Measurements from ENCODE around the gene EZH1. TPM values are rescaled to one million over a fixed set of nuclear protein-coding genes. Genes with fewer than 3 reads are reported as not detected.

Gene EZH1
- total RNA-seq: 10 to 100 TPM; 56.2 to 66.4 TPM

DNA sequence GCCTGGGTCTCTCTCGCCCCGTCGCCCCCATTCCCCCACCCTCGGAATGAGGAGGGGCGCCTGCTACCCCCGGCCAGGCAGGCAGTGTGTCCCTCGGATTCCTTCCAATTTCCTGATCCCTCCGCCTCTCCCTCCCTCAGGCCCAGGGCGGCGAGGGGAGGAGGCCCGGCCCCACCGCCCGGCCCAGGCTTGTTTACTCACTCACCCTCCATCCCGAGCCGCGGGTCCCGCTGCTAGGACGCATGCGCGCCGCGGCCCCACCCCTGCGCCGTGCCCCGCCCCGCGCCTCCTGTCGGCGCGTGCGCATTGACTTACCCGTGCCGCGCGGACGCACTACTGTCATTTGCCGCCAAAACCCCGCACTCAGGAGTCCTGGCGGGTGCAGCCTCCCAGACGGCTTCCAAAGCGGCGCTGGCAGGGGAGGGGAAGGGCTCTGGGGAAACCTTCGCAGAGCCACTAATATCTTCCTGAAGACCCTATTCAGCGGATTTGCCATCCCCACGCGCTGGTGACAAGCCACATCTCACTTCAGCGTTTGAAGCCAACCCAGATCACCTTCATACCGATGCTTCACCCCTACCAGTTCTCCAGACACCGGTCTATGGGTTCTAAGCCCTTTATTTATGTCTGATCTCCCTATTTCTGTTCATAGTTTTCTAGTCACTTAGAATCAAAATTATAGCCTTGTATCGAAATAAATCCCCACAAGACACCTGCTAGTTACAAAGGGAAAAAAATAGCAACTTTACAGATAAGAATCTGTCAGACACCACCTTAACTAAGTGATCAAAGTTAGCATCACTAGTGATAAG is at the start of gene EZH1:
EZH1 (minus strand) TSS at position 235 of the 812 bp plus-strand sequence. CDS start 16,099 bp downstream, outside the sequence.

DNA sequence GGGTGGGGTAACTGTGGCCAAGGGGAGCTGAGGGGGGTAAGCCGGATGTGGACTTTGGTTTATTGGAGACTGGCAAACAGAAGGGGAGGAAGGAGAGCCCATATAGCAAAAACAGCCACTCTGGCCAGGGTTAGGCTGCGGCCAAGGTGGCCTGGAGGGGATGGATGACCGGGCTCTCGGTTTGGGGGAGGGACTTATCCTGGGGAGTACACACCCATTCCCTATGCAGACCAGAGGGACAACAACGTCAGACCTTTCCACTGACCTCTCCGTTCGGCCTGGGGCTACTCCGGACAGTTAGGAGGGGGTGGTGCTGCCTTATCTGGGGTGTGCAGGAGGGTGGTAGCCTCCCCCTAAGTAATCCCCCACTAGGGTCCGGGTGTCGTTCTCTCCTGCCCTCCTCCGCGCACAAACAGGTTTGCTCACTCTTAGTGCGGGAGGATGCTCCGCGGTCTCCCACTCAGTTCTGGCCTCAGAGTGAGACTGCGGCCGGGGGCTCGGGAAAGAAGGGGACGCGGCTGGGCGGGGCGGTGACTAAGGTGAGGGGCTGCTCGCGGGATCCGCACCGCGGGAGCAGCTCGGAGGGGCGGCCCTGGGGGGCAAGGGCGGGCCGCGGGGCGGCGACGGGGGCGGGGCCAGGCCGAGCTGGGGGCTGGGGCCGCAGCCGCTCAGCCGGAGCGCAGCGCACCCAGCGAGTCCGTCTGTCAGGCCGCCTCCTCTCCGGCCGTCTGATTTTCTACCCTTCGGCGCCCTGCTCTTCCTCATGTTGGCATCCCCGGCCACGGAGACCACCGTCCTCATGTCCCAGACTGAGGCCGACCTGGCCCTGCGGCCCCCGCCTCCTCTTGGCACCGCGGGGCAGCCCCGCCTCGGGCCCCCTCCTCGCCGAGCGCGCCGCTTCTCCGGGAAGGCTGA is 35.4 kb upstream of the EZH1 start, which contains the start of gene WNK4:
WNK4 (plus strand) TSS at position 675 of the 915 bp plus-strand sequence; CDS start at position 764, 89 bp downstream.

DNA sequence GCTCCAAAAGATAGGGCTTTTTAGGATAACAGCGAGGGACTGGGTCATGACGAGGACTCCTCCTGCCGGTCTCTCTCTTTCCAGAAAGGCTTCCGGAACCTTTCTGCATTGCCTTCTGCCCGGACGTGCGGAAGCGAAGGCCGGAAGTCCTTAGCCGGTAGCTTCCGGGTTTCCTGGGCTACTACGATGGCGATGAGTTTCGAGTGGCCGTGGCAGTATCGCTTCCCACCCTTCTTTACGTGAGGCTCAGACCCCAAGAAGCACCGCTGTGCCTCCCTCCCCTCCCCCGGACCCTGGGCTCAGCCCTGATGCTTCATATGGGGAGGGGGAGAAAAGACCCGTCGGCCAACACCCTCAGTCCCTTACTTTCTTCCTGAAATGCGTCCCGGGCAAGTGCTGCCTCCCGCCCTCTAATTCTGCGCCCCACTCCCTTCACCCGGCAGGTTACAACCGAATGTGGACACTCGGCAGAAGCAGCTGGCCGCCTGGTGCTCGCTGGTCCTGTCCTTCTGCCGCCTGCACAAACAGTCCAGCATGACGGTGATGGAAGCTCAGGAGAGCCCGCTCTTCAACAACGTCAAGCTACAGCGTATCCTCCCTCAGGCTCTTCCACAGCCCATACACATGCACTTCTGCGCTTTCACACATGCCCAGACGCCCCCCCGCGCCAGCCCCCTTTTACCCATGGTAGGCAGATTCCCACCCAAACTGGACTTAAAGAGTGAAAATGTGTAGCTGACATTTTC is 28.6 kb upstream of the EZH1 start, which contains the start of gene VPS25:
VPS25 (plus strand) TSS at position 160 of the 746 bp plus-strand sequence; CDS start at position 187, 27 bp downstream.

DNA sequence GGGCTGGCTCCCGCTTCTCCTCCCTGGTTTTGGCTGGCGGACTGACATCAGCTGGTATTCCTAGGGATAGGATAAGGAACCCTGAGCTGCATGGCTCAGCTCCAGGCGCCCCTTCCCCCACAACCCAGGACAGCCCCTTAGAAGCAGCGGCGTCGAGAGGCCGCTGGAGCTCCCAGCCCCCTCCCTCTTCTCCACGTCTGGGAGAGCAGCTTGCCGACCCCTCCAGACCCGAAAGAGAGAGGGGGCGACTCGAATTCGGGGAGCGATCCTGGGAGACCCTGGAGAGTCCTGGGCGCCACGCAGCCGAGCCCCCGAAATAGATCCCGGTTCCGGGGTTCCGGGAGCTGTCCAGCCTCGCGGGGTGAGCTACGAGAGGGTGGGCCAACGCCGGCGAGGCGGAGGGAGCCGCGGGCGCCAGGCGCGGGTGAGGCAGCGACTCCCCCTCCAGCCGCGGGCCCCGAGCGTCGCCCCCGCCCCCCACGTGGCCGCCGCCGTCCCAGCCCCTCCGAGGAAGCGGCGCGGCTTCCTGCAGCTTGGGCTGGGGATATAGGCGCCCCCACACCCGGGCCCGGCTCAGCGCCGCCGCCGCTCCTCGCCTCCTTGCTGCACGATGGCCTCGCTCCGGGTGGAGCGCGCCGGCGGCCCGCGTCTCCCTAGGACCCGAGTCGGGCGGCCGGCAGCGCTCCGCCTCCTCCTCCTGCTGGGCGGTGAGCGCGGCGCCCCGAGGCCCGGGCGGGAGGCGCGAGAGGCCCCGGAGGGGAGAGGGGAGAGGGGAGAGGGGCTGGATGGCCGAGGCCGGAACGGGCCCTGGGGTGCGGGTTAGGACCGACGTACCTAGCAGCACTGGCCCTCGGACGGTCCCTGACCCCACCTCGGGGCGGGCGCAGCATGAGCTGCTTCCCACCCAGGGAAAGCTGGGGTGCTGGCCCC is 16.1 kb upstream of the EZH1 start, which contains the start of gene RAMP2:
RAMP2 (plus strand) TSS at position 576 of the 930 bp plus-strand sequence; CDS start at position 611, 35 bp downstream.

GRCh38 chr17:42681976-42682721 is 62.7 kb downstream of the EZH1 start, which contains the start of gene CNTNAP1:
Gene CNTNAP1 (plus strand): TSS chr17:42682531. CDS start chr17:42682830, 299 bp downstream.

DNA sequence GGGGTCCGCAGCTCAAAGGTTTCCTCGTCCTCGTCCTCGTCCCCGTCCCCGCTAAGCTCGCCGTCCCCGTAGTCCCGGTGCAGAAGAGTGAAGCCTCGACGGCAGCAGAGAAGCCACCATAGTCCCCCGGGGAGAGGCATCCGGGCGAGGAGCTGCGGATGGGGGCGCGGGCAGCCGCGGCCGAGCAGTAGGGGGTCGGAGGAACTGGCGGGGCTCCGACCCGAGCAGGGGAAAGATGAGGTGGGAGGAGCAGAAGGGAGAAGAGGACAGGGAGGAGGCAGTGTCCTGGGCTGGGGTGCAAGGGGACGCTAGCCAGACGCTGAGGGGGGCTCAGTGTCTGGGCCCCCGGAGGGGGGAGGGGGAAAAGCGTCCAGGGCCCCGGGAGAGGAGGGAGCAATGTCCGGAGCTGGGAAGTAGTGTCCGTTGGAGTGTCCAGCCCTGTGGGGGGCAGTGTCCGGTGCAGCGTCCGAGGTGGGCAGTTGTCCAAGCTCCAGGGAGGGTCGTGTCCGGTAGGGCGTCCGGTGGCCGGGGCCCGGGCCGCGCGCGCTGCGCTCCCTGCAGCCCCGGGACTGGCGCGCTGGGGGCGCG is 68.3 kb downstream of the EZH1 start, which contains the start of gene PLEKHH3:
PLEKHH3 (minus strand) TSS at position 571 of the 588 bp plus-strand sequence; CDS start at position 140, 431 bp downstream.

GRCh38 chr17:42659079-42659931 is 85.5 kb downstream of the EZH1 start, which contains the start of gene TUBG2:
Gene TUBG2 (plus strand): TSS chr17:42659284. CDS start chr17:42659504, 220 bp downstream.

Small RNAs within 50 kb of the gene (microRNA-seq; reads per million reads assigned to microRNA genes)
- not detected for gene MIR6780A (ENCODE audit: borderline microRNAs expressed, borderline replicate concordance)

Other genes with a start within 250 kb of the EZH1 start
- 10 to 100 TPM; 20.3 to 23.5 TPM for gene NAGLU, start 208.8 kb downstream of the EZH1 start, total RNA-seq
- under 1 TPM; 0.51 to 0.73 TPM for gene HSD17B1, start 192.1 kb downstream of the EZH1 start, total RNA-seq
- 10 to 100 TPM; 69.8 to 70.7 TPM for gene COASY, start 182.9 kb downstream of the EZH1 start, total RNA-seq
- 10 to 100 TPM; 54.4 to 61.3 TPM for gene MLX, start 177.9 kb downstream of the EZH1 start, total RNA-seq
- gene PSMC3IP, start 167.3 kb downstream of the EZH1 start, total RNA-seq: 10 to 100 TPM; 13.6 to 14.1 TPM
- gene RETREG3, start 135.7 kb downstream of the EZH1 start, total RNA-seq: 10 to 100 TPM; 73.0 to 73.6 TPM
- gene TUBG1, start 135.4 kb downstream of the EZH1 start, total RNA-seq: 10 to 100 TPM; 37.6 to 39.0 TPM
- 1 to 10 TPM; 8.5 to 8.8 TPM for gene TUBG2, start 85.8 kb downstream of the EZH1 start, total RNA-seq
- 1 to 10 TPM; 1.6 TPM for gene PLEKHH3, start 68.0 kb downstream of the EZH1 start, total RNA-seq
- under 1 TPM; 0.35 to 0.39 TPM for gene CCR10, start 63.2 kb downstream of the EZH1 start, total RNA-seq
- gene CNTNAP1, start 62.5 kb downstream of the EZH1 start, total RNA-seq: 1 to 10 TPM; 1.5 TPM
- gene RAMP2, start 16.2 kb upstream of the EZH1 start, total RNA-seq: not detected
- gene VPS25, start 28.4 kb upstream of the EZH1 start, total RNA-seq: 10 to 100 TPM; 43.7 to 48.8 TPM
- gene WNK4, start 35.6 kb upstream of the EZH1 start, total RNA-seq: under 1 TPM; 0.08 to 0.26 TPM
- 10 to 100 TPM; 37.4 to 40.4 TPM for gene COA3, start 53.7 kb upstream of the EZH1 start, total RNA-seq
- under 1 TPM in 1 of 2 experiments, not detected in 1; 0.20 TPM for gene CNTD1, start 53.8 kb upstream of the EZH1 start, total RNA-seq
- gene BECN1, start 79.2 kb upstream of the EZH1 start, total RNA-seq: 10 to 100 TPM; 83.5 to 93.9 TPM
- gene PSME3, start 88.4 kb upstream of the EZH1 start, total RNA-seq: 10 to 100 TPM; 94.2 to 94.6 TPM
- gene AOC2, start 99.5 kb upstream of the EZH1 start, total RNA-seq: 1 to 10 TPM; 1.1 to 1.2 TPM
- under 1 TPM; 0.12 to 0.45 TPM for gene AOC3, start 106.2 kb upstream of the EZH1 start, total RNA-seq
- not detected for gene G6PC1, start 155.8 kb upstream of the EZH1 start, total RNA-seq
- gene AARSD1, start 219.4 kb upstream of the EZH1 start, total RNA-seq: 10 to 100 TPM; 32.5 to 37.3 TPM
- gene PTGES3L, start 235.0 kb upstream of the EZH1 start, total RNA-seq: under 1 TPM; 0.26 to 0.38 TPM
- gene RUNDC1, start 235.5 kb upstream of the EZH1 start, total RNA-seq: 10 to 100 TPM; 15.6 to 15.7 TPM

Measured in activated naive CD4-positive, alpha-beta T cell treated with anti-CD3 and anti-CD28 coated beads, Interleukin-2, amount 10 ng/mL, durations not matched to agents 5 hours and 36 hours (primary cell).